GM12891 (cell line): ENCODE results near the gene TRIM47.
A peak's percentile ranks its signal among the peaks of the same experiment; 100 is the strongest.
"Not testable (repeated sequence)": the region's sequence is repeated elsewhere in the genome, so short reads cannot be mapped to it uniquely, and the experiment has no call there.

ENCODE experiments used
- DNase-seq: peaks from one replicate; pipeline ENCODE4 v3.0.0; 2011; ENCODE audit warnings: low spot score; ENCODE audit not compliant: insufficient read length
- FAIRE-seq: peaks from 2 replicates; lab custom pipeline; 2011; peaks lifted over from hg19 to GRCh38; lab: Jason Lieb, UNC
- PAX5 ChIP-seq: IDR thresholded peaks from 2 replicates; pipeline ENCODE4 v1.6.1; 2011; ENCODE audit warnings: low read length, moderate library complexity, mild to moderate bottlenecking; ENCODE audit not compliant: insufficient read depth, severe bottlenecking
- POLR2A ChIP-seq: IDR thresholded peaks from 2 replicates; pipeline ENCODE4 v1.6.1; 2011; ENCODE audit warnings: low read depth, low read length, control low read depth
- POLR2AphosphoS5 ChIP-seq: IDR thresholded peaks from 2 replicates; pipeline ENCODE4 v1.6.1; 2011; ENCODE audit warnings: low read depth, low read length, control low read depth
- POU2F2 ChIP-seq: IDR thresholded peaks from 2 replicates; pipeline ENCODE4 v1.6.1; 2011; ENCODE audit warnings: low read depth, mild to moderate bottlenecking, control low read depth, low read length, moderate library complexity
- SPI1 ChIP-seq: IDR thresholded peaks from 2 replicates; pipeline ENCODE4 v1.6.1; 2011; ENCODE audit warnings: low read depth, low read length, control low read depth
- TAF1 ChIP-seq: IDR thresholded peaks from 2 replicates; pipeline ENCODE4 v1.6.1; 2011; ENCODE audit warnings: low read depth, low read length, control low read depth

The TRIM47 gene

GRCh38 chr17:75869282-75870141 is 8.9 kb downstream of the TRIM47 start:
- DNase-seq = no peak
- FAIRE-seq = no peak
- TF ChIP-seq POLR2A = no peak

DNA sequence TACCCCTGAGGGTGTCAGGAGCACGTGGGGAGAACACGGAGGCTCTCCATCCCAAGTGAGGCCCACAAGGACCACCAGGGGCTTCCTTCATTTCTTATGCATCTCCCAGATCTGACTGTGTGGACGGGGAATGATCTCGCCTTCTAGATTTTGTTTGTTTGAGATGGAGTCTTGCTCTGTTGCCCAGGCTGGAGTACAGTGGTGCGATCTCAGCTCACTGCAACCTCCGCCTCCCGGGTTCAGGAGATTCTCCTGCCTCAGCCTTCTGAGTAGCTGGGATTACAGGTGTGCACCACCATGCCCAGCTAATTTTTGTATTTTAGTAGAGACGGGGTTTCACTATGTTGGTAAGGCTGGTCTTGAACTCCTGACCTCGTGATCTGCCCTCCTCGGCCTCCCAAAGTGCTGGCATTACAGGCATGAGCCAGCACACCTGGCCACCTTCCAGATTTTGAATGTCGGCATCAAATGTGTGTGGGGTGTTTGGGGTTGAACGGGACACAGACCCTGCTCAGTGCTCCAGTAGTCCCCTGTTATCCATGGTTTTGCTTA is 9.6 kb downstream of the TRIM47 start:
- FAIRE-seq, DNase-seq: not testable (repeated sequence)

- FAIRE-seq, DNase-seq: not testable (repeated sequence)
Measured at GRCh38 chr17:75865404-75866188, 12.8 kb downstream of the TRIM47 start.

GRCh38 chr17:75864887-75865286 is 13.5 kb downstream of the TRIM47 start:
- not testable (repeated sequence) for DNase-seq, FAIRE-seq

DNA sequence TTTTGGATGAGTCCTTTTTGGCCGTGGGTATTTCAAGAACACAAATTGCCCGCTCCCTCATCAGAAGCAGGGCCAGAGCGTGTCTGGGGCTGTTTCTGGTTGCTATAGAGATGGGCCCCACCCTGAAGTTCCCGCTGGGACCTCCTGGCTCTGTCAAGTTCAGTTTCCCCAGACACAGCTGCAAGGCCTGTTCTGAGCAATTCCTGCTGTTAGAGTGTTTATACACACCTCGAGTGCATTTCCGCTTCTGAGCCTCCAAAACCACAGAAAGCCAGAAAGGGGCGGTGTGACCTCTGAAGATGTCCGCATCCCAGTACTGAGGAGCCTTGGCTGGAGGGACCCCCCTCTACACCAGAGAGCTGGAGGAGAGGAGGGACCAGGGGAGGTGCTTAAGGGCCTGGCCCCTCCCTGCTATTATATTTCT is 13.9 kb downstream of the TRIM47 start:
- DNase-seq (peak; percentile 80), FAIRE-seq (peak; percentile 90)
- TF ChIP-seq SPI1 (peak; percentile 65), POU2F2 (peak; percentile 38; the same call in 1 of the 2 replicates), POLR2A (no peak)

DNA sequence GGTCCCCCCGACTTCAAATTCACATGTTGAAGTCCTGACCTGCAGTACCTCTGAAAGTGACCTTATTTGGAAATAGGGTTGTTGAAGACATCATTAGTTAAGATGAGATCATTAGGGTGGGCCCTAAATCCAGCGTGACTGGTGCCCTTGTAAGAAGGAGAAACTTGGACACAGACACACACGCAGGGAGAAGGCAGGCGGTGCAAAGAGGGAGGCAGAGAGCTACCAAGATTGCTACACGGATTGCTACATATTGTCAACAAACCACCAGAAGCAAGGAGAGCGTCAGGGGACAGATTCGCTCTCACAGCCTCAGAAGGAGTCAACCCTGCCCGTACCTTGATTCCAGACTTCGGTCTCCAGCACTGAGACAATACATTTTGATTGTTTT is 16.5 kb downstream of the TRIM47 start:
- no peak for FAIRE-seq
- no peak for TF ChIP-seq PAX5
- DNase-seq = no peak

DNA sequence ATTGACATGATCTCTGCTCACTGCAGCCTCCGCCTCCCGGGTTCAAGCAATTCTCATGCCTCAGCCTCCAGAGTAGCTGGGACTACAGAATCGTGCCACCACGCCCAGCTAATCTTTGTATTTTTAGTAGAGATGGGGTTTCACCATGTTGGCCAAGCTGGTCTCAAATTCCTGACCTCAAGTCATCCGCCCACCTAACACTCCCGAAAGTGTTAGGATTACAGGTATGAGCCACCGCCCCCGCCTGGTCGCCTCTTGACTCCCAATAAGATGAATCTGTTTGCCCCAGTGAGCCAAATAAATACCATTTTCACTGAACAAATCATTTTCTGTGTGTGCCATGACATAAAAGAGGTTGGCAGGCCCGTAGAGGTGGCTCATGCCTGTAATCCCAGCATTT is 19.0 kb downstream of the TRIM47 start:
- not testable (repeated sequence) for DNase-seq, FAIRE-seq

DNA sequence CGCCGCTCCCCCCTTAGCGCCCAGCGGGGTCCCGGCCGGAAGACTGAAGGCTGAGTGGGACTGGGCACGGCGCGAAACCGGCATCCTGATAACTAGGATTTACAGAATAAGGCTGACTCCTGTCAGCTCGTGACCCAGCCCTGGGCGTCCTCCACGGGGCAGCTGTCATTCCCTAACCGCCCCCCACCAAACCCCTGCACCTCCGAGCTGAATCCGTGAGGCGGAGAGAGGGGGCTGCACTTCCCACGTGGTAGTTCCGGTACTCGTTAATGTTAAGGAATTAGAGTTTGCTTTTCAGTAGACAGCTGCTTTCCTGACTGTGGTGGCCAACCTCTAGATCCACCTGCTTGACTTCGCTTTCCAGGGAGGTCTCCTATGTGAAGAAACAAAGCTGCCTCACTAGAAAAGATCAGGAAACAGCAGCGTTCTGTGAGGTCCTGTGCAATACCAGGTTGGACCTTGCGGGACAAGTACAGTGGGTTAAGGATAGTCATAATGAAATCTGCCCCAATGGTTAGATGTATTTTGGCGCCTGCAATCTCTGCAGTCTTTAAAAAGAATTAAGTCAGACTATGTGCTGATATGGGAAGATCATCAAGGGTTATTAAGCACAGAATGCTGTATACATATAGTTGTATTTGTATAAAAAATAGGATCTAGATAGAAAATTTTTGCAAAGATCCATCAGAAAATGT is 22.2 kb downstream of the TRIM47 start:
- no peak for TF ChIP-seq SPI1
- TF ChIP-seq POU2F2 = peak; percentile 45; the same call in 1 of the 2 replicates
- no peak for TF ChIP-seq PAX5
- no peak; the same call in 1 of the 2 replicates for TF ChIP-seq POLR2AphosphoS5
- no peak for TF ChIP-seq TAF1
- DNase-seq = no peak
- peak; percentile 45 for FAIRE-seq

DNA sequence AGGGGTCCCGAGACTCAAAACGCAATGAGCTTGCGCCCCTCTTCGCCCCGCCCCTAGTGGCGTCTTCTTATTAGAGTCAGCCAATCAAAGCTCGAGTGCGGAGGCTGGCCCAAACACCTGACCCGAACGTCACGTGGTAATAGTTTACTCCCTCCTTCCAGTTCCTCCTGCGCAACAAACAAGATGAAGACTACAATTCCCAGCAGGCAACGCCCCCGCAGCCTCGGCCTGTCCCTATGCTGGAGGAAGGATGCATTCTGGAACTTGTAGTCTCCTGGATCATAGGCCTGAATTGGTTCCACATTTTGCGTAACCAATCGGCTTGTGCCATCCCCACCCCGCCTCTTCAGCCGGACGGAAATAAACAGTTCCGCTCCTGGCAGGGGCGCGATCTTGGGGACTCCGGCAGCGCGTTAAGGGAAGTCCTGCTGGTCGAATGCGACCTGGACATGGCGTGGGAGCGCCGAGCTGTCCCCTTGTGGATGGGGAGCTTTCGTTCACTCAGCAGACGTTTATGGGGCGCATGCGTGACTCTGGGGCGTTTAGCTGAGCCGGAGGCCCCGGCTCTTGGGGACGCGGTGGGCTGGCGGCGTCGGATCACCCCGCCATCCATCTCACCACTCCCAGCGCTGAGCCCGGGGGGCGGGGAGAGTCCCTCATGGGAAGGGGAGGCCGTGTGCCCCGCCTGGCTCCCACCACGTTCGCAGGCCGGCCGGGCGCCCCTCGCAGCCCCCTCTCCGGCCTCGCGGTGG is 22.9 kb downstream of the TRIM47 start, which contains the start of gene WBP2:
WBP2 (minus strand) TSS at position 26 of the 752 bp plus-strand sequence. CDS start 38 bp downstream, outside the sequence.
- DNase-seq (peak; percentile 95), FAIRE-seq (peak; percentile 95)
- peak; percentile 62; the same call in 1 of the 2 replicates for TF ChIP-seq TAF1
- peak; percentile 93 for TF ChIP-seq POLR2AphosphoS5
- TF ChIP-seq POLR2A = peak; percentile 92
- peak; percentile 67 for TF ChIP-seq SPI1
- TF ChIP-seq POU2F2 = peak; percentile 84; the same call in 1 of the 2 replicates
- TF ChIP-seq PAX5 = no peak

DNA sequence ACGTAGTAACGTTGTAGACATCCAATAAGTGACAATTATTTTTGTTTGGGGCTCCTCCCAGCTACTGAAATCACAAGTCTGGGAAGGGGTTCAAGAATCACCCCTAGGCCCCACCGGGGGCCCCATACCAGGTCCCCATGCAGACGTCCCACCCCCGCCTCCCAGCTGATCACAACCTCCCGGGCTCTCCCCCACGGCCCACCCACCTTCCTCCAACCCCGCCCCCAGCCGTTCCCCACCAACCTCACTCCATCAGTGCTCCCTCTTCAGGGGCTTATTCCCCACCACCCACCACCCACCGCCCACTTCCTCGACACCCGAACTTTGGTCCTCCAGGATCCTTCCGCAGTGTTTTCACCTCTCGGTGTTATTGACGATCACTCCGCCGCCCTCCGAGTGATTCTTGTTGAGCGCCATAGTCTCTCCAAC is 23.5 kb downstream of the TRIM47 start:
- no peak for DNase-seq
- FAIRE-seq = no peak
- peak; percentile 55 for TF ChIP-seq TAF1
- no peak; the same call in 1 of the 2 replicates for TF ChIP-seq POLR2AphosphoS5
